HG03442 (cell line): ENCODE measurements around the gene FAM120B.

Experiments used
- ATAC-seq: cut with Tn5 transposase; IDR thresholded peaks from one replicate; pipeline ENCODE4 v1.9.1; 2021; ENCODE audit warnings: mild to moderate bottlenecking, moderate library complexity; ENCODE audit not compliant: unreplicated experiment

Gene FAM120B

DNA sequence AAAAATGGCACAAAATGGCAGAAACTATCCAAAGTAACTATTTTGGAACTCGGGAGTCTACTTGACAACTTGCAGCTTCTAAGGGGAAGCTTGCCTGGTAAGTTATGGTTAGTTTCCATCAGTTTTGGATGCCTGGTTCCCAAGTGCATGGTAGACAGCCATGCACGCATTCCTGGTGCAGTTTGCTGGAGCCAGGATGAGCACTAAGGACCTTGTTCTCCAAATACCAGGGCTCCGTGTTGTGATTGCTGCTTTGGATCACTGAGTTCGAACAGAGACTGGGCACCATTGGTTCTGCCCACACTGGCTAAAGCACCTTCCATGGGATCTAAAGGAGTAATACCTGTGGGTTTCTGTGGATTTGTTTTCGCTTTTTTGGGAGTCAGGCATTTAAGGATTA lies 103.7 kb downstream of the FAM120B start:
- no peak for ATAC-seq

DNA sequence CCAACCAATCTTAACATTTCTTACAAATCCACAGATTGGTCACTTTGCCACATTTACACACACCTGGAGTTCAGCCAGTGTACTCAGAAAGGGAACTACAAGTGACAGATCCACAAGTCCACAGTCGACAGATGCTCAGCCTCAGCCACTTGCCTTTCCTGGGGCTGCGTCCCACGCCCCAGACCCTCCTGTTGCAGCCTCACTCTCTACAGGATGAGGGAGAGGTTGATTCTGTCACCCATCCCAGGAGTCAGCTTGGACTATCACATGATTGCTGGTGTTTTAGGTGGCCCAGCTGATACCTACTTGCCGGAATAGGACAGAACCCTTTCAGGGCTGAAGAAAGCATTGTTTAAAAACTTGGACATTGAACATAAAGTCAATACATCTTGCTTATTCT lies 108.8 kb downstream of the FAM120B start:
- ATAC-seq: no peak

DNA sequence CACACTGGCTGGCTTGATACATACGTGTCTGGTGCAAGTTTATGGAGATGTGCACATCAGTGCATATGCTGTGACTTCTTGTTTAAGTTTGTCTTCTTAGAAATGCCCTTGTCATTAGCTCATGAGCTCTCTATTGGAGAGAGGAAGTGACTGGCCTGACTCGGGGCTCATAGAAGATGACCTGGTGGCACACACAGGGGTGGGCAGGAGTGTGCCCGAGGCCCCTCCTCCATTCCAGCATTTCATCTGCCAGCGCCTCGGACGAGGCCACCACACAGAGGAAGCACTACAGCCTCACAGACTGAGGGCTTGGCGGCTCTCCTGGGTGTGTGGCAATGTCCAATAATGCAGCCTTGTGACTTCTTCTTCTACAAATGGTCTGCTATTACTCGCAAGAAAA lies 109.7 kb downstream of the FAM120B start:
- ATAC-seq: no peak

DNA sequence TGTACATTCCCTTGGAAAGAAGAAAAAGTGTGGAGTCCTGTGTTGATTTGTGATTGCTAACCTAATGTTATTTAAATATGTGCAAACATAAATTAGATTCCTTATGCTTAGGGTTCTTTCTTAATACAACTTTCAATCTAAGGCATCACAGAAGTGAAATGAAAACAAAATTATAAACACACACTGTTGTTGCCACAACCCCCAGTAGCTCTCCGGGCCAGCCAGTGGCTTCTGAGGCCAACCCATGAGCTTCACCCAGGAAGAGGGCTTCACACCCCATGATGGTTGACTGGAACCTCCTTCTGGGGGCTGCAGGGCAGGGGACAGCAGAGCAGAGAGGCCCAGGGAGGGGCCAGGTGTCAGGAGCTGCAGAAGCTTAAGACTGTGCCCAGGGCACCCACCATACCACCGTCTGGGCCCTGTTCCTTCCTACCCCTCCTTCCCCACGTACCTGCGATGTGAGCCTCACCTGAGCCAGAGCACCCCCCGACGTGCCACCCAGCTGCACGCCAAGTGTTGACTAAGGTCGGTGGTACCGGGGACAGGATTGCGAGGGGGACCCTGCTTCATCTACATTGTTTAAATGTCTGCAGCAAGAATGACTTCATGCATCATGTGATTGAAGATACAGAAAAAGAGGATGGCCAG lies 110.5 kb downstream of the FAM120B start:
- ATAC-seq: no peak

DNA sequence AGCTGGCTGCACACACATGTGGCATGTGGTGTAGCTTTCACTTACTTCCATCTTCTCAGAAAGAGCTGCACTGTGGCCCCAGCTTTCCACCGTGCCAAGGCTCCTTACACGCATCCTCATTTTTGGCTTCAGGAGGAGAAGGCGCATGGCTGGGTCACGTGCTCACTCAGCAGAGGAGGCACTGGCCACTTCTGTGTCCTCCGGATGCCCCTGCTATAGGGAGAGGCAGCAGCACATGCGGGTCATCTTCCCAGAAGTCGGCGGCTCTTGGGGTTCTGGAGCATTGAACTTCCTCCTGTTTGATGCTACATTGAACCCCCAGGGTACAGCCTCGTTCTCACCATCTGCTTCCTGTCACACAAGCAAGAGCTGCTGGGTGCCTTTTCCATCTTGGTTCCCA lies 111.3 kb downstream of the FAM120B start:
- ATAC-seq: no peak

DNA sequence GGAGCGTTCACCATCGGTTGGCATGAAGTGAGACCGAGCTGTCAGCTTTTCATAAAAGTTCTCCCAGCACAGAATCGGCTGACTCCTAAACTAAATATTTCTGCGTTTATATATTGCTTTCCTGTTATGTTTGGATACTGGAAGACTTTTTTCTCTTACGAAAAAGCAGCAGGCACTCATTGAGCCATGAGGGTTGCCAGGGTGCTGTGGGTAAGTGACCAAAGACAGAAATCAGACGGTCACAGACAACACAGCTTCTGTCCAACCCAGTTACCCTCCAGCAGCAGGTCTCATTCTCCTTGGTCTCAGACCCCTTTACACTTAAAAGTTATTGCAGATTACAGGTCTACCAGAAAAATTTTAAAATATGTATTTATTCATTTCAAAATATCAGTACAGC lies 113.7 kb downstream of the FAM120B start:
- ATAC-seq: no peak

DNA sequence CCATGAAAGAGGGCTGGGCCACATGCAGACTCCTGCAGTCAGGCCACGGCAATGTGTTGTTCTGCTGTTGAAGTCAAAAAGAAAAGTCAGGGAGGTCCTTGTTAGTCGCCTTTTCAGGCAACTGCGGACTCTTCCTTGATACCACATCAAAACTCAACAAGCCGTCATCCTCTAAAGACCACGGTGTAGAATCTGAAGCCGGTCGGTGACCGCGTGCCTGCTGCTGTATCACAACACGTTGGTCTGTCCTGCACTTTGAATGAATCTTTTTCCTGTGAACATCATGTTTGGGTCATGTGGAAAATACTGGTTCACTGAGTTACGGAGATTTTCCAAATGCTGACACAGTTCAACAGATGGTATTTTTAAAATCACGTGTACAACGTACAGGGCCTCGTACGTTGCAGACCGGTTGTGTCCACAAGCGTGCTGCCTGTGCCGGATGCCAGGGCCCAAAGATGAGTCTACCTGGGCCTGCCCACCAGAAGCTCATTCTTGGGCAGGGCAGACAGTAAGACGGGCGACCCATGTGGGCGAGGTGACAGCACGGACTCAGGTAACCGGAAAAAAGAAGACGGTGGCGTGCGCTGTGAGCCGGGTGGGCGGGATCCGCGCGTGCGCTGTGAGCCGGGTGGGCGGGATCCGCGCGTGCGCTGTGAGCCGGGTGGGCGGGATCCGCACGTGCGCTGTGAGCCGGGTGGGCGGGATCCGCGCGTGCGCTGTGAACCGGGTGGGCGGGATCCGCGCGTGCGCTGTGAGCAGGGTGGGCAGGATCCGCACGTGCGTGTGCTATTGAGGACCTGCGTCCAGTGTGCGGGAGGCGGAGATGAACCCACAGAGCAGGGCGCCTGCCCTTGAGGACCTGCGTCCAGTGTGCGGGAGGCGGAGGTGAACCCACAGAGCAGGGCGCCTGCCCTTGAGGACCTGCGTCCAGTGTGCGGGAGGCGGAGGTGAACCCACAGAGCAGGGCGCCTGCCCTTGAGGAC lies 114.5 kb downstream of the FAM120B start:
- no peak for ATAC-seq

DNA sequence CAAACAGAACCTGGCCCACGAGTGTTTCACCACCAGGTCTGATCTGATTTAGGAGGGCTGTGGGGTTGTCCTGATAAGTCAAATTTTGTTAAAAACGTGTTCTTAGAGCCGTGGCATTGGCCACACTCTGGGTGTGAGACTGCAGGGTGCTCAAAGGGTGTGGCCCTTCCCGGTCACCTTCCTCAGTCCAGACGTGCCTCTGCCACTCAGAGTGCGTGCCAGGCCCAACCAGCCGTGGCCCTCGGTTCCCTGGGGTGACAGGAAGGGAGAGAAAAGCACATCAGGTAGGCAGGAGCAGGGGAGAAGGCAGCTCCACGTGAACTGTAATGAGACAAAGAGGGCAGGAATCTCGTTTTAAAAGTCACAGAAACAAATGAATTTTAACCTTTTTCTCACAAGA lies 115.4 kb downstream of the FAM120B start:
- no peak for ATAC-seq

DNA sequence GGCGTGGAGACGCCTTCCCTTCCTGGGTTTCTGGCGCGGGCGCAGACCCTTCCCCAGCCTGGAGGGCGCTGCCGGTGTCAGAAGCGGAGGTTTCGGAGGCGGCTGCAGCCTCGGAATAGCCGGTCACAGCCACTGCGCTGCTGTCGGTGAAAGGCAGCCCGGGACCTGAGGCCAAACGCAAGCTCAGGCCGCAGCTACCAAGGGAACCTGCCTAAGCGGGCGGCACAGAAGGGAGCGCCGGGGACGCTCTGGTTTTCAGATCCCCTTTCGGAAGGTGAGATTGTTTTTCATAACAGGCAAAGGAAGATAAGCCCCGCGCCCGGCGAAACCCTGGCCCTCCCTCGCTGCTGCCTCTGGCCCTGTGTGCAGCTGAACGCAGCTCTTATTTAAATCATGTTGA lies 116.5 kb downstream of the FAM120B start:
- no peak for ATAC-seq

DNA sequence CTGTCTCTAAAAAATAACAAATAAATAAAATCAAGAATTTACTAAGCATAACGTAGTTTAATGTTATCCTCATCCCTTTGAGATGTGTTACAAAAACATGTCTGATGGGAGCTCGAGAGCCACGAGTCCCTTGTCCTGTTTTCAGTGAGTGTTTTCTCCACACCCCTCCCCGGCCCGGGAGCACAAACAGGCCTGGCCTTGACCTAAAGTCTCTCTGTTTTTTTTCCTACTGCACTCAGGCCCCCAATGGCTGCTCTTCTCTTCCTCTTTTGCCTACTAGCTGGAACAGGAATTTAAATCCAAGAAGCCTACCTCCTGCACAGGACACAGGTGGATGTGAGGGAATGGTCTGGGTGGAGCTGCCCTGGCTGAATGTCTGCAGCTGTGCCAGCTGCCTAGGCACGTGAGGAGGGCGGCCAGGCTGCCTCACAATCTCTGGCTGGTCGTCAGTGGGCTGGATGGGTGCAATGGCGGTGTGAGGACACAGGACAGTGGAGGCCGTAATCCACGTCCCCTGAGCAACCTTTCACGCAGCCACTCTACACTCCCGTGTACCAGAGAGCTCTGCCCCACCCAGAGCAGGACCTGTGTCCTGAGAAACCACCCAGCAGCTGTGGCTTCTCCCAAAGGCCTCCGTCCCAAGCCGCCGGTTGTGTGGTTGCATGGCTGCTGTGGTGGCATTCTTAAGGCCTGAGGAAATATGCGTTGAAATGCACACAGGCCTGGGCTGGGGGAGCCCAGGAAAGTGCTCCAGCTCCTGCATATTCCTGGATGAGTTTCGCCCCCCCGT lies 117.5 kb downstream of the FAM120B start:
- no peak for ATAC-seq

DNA sequence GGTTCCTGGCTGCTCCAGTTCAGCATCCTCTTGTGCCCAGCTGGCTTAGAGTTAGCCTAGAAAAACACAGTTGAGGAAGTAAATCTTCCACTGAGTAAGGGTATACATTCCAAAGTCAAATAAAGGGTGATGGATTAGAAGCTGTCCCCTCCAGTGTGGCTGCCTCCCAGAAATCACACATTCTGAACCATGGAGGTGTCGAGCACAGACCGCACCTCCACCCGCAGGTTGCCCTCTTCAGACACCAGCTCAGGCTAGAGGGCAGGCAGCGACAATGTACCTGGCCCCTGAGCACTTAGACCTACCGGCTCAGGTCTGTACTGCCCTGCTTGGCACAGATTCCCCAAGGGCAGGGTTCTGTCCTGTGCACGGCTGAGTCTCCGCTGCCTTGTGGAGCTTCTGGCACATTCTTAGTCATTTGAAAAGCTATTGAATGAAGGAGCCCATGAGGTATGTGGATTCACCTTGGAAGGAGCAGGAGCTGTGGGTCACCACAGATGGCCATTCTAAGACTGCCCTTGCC lies 118.1 kb downstream of the FAM120B start:
- ATAC-seq: no peak

DNA sequence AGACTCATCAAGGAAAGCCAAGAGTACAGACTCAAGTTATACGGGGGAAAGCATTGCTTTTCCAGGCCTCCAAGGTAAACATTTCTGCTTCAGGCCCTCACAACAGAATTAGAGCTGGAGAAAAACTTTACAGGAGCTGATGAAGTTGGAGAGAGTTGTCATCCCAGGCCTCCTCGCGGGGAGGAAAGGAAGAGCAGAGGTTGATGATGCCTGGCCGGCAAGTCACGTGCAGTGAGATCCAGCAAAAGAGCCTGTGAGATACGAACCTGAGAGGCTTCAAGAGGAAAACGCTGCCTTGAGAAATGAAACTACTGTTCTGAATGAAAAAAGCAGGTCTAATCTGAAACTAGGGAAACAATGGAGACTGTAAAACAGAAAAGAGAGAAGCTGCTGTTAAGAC lies 122.9 kb downstream of the FAM120B start:
- no peak for ATAC-seq

DNA sequence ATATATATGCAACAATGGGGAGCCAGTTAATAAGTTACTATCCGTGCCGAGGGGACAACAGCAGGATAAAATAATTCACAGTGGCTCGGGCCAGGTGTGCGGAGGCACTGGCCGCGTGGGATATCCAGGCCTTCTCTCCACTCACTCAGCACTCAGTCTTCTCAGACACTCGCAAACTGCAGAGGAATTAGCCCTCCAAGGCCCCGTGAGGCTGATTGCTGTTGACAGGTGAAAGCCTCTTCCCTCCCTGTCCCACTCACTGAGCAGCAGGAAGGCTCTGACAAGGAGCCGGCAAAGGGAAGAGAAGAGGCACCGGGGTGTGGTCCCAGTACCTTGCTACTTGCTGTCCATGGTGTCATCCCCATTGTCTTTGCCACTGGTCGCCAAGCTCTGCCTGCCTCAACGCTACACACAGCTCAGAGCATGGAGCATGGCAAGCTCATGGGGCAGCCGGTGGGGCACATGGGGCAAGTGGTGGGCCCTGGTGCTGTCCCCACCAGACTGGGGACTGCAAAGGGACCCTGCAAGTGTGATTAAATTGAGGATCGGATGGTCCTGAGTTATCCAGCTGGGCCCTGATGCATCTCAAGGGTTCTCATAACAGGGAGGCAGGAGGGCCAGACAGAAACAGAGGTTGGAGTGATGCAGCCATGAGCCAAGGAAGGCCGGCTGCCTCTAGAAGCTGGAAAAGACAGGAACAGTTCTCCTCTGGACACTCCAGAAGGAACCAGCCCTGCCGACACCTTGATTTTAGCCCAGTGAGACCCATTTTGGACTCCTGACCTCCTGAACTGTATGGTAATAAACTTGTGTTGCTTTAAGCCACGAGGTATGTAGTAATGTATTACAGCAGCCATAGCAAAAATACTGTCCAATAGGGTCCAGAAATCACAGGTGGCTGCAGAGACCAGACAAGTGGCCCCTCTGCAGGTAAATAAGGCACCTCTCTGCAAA lies 126.9 kb downstream of the FAM120B start:
- ATAC-seq: no peak

DNA sequence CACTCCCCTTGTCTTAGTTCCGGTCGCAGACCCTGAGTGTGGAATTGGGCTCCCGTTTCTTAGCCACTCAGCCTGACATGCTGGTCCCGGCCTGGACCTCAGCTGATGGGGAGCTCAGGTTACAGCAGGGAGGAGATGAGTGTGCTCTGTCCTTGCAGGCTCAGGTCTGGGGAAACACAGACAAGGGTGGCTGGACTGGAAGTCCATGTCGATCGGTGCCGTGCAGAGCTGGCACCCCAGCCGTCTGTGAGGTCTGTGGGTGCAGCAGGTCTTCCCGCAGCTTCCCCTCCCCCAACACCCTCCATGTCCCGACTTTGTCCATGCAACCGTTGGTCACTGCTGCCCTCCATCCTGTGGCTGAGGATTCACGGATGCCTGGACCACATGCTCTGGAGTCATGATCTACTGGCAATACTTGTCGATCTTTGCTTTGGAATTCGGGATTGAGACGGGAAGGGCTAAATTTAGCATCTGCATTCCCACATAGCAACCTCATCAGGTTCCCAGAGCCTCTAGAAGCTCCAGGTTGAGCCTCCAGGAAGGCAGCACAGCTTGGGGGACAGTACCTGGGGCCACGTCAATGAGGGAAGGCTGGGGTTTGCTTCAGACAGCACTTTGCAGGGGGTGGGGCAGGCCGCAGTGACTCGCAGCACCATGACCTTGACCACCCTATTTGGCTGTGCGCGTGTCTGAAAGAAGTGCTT lies 127.7 kb downstream of the FAM120B start:
- ATAC-seq: no peak

DNA sequence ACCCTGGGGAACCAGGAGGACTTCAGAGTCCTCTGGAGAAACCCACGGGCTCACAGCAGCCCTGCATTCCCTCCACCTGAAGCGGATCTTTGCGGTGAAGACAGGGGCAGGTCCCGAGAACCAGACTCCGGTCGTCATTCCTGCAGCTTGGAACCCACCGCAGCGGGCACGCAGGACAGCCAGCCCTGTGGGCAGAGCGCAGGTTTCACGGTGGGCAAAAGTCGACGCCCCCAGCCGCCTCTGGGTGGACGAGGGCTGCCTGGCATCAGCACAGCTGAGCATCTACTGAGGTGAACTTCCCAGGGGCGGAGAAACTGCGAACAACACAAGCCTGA lies 128.2 kb downstream of the FAM120B start:
- no peak for ATAC-seq

DNA sequence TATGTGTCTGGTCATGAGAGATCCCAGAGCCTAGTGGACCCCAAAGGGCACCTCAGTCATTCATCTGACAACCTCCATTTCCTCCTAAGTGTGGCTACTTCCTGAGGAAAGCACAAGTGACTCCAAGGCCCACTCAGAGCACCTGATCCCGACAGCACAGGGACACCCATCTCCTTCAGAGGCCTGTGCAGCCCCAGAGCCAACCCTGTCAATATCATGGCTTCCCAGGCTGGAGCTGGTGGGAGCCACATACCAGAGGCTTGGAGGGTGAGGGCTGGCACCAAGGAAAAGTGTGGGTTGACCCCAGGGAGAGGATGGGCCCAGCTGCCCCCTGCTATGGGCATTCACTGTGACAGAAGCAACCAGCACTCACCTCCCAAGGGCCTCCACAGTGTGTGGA lies 129.2 kb downstream of the FAM120B start:
- ATAC-seq: no peak

DNA sequence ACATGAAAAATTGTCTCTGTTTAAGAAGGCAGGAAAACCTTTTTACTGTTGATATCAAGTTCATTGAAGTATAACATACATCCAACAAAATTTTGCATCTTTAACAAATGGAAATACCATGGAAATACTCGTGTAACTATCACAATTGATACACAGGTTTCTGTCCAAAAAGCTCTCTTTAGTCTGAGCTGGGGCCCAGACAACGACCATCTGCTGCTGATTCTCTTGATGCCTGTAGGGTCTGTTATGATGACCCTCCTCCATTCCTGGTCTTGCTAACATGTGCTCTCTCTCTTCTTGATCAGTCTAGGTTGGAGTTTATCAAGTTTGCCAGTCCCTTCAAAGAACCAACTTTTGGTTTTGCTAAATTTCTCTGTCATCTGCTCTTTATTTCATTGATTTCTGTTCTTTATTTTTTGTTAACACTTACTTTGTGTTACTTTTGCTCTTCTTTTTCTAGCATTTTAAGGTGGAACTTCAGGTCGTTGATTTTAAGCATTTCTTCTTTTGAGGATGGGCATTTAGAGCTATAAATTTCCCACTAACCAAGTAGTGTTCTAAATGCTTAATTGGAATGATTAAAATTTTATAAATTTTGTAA lies 129.8 kb downstream of the FAM120B start:
- ATAC-seq: no peak

DNA sequence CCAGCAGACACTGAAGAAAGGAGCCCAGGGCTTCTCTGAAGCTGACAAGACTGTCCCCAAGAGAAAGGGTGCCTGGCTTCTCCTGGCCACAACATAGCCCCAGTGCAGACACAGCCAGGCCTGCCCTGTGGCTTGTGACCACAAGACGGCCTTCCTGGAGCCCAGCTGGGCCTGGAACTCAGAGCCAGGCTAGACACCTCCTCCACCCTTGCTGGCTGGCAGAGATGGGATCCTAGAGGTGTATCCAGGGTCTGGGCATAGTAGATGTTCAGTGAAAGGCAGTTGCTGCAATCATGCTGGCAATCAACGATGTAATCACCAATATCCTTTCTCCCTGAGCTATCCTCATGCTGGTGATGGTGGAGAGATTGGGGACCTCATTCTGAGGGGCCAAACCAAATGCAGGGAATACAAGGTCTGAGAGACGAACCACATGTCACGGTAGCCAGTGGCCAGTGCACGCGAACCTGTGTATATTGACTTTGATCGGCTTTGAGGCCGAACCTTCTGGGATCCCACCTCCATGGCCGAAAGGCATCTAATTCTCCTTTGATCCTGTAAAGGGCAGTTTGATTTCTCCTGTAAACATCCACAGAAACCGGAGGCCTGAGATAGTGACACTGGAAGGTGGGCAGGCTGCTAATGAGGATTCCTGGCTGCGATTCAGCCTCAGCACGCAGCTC lies 131.3 kb downstream of the FAM120B start:
- ATAC-seq: no peak

DNA sequence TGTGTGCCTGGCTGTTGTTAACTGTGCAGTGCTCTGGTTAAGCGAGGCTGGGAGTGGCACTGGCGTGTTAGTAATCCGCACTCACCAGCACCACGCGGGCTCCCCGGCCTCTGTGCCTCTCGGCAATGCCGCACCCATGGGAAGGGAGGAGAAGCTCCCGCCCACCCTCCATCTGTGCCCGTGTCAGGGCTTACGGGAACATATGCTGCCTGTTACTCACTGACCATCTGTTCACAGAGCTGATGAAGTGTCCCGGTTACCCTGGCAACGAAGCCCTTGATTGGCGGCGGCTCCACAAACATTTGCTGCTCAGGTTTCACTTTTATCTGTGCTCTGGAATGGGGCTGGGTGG lies 131.8 kb downstream of the FAM120B start:
- peak; percentile 97 for ATAC-seq
